GM21528 (cell line): ENCODE results near the gene DOHH.
"Not testable (repeated sequence)": the region's sequence is repeated elsewhere in the genome, so short reads cannot be mapped to it uniquely, and the experiment has no call there.

ENCODE experiments used
- ATAC-seq: cut with Tn5 transposase; IDR thresholded peaks from one replicate; pipeline ENCODE4 v1.9.1; 2021; ENCODE audit warnings: mild to moderate bottlenecking, moderate library complexity; ENCODE audit not compliant: unreplicated experiment, low FRiP score

DOHH gene

GRCh38 chr19:3448616-3449334 is 51.7 kb downstream of the DOHH start:
- ATAC-seq, result no peak

GRCh38 chr19:3446657-3447056 is 53.8 kb downstream of the DOHH start:
- not testable (repeated sequence) for ATAC-seq

DNA sequence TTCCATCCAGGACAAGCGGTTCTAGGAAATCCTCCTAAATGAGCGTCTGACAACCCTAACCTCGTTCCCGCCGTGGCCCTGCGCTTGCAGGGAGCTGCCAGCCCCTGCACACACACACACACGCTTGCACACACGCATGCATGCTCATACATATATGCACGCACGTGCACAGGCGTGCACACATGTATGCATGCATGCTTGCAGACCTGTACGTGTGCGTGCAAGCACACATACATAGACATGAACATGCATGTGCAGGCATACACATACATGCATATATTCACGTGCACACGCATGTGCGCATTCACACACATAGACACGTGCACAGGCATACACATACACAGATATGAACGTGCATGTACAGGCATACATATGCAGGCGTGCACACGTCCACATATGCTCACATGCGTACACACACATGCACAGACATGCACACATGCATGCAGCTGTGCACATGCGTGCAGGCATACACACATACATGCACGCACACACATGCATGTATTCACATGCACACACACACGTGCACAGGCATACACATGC is 55.7 kb downstream of the DOHH start:
- no peak for ATAC-seq

GRCh38 chr19:3443840-3444694 is 56.4 kb downstream of the DOHH start:
- ATAC-seq, result no peak

DNA sequence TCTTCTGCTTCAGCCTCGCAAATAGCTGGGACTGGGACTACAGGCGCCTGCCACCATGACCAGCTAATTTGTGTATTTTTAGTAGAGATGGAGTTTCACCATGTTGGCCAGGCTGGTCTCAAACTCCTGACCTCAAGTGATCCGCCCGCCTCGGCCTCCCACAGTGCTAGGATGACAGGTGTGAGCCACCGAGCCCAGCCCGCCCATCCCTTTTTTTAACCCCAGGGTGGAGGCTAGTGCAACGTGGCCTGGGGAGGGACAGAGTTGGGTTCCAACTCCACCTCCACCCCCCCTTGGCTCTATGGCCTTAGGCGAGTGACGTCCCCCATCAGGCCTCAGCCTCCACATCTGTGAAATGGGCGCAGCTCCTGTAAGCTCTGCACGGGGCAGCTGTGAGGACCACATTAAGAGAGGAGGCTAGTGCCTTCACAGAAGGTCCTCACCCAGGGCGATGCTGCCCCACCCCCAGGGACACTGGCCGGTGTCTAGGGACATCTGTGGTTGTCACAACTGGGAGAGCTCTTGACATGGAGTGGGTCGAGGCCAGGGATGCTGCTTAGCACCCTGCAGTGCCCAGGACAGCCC is 57.9 kb downstream of the DOHH start:
- ATAC-seq, result no peak

DNA sequence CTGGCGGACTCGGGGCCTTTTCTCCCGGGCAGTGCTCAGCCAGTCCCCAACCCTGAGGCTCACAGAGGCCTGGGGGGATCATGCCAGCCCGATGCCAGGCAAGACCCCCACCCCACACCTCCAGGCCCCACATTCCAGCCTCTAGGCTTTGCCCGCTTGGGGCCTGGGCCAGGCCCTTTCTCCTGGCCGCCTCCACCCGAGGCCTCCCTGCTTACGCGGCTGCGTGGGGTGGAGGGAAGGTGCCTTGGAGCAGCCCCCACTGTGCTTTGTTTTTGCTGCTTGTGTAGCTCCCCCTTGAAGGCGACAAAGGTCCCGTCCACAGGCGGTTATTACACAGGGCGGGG is 58.5 kb downstream of the DOHH start:
- no peak for ATAC-seq

DNA sequence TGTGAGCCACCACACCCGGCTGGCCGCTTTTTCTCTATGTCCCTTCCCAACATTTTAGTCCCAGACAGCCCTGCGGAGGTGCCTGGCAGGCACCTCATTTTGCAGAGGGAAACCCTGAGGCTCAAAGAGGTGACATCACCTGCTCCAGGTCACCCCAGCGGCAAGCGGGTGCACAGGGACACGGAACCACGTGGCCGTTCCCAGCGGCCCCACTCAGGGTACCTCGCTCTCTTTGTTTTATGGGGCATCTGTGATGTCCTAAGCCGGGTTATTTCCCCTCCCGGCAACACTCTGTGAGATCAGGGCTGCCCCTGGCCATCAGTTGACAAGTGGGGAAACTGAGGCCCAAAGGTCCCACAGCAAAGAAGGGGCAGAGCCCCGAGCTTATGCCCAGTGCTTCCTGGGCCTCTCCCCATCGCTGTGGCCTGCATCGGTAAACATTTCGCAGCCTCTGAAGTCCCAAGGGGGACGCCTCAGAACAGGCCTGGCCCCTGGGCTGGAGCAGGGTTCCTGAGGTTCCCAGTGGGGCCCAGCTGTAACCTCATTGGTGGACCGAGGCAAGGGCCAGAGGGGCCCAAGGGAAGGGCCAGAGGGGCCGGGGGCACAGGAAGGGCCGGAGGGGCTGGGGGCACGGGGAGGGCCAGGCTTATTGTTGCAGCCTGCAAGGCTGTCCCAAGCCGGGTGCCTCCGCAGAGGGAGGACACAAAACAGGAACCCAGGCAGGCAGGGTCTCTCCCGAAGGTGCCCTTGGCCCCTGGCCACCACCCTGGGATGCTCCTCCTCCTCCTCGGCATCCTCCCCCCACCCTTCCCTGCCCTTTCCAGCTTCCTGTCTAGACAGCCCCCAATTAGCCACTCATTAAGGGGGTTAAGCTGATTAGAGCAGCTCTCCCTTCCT is 59.1 kb downstream of the DOHH start:
- no peak for ATAC-seq
